SK-N-MC (cell line): ENCODE results near the gene PTGR3.
"Not testable (repeated sequence)": the region's sequence is repeated elsewhere in the genome, so short reads cannot be mapped to it uniquely, and the experiment has no call there.

Experiments
- DNase-seq: peaks from one replicate; pipeline ENCODE4 v3.0.0-alpha.2; 2011; ENCODE audit warnings: low read depth, low spot score
- H3K27ac ChIP-seq: fragments of 200-600 bp; sonication (generic); 2 replicates; pipeline ENCODE4 v1.5.1; 2016; ENCODE audit warnings: mixed run types
- H3K36me3 ChIP-seq: fragments of 200-600 bp; sonication (generic); 2 replicates; pipeline ENCODE4 v1.6.1; 2017; ENCODE audit warnings: antibody characterized with exemption, low read length, mixed read lengths; ENCODE audit not compliant: insufficient read depth
- H3K4me3 ChIP-seq: fragments of 200-600 bp; sonication (generic); 2 replicates; pipeline ENCODE4 v1.5.1; 2016
- H3K9ac ChIP-seq: fragments of 200-600 bp; sonication (generic); 2 replicates; pipeline ENCODE4 v1.8.0; 2017; ENCODE audit warnings: mixed run types, mixed read lengths; ENCODE audit not compliant: insufficient read length
- H3K9me3 ChIP-seq: fragments of 200-600 bp; sonication (generic); 2 replicates; pipeline ENCODE4 v1.6.1; 2017; ENCODE audit warnings: low read depth, mild to moderate bottlenecking, antibody characterized with exemption, low read length, moderate library complexity, mixed read lengths
- EZH2 ChIP-seq: fragments of 200-600 bp; sonication (generic); IDR thresholded peaks from one replicate; pipeline ENCODE4 v1.6.1; 2017; ENCODE audit warnings: antibody characterized with exemption
- FOXP2 ChIP-seq: optimal IDR thresholded peaks from 2 replicates; pipeline ENCODE3; 2011; ENCODE audit warnings: mild to moderate bottlenecking, moderate library complexity; ENCODE audit not compliant: insufficient read depth; ENCODE audit errors: extremely low read length, control extremely low read depth
- POLR2AphosphoS5 ChIP-seq: IDR thresholded peaks from 2 replicates; pipeline ENCODE4 v1.6.1; 2012; ENCODE audit warnings: mild to moderate bottlenecking, low read depth, low read length, borderline replicate concordance

Gene PTGR3

DNA sequence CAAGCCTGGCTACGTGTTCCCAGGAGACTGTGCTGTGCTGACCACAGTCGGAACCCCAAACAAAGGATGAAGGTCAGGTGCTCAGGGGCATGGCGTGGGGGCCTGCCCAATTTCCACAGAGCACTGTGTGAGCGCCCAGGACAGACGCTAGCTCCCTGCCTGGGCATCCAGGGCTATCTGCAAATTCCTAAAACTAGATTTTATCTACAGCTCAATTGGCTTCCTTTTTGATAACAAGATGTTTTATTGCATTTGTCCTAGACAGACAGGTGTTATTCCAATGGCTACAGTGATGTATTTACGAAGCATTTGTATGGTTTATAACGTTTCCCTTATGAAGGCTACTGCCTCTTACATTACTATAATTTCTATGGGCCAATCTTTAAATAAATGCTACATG is 16.0 kb downstream of the PTGR3 start:
- Histone ChIP-seq H3K9ac (no peak overlapping the region), H3K9me3 (no peaks in the 10 kb centered on the region), H3K4me3 (no peak overlapping the region), H3K36me3 (no peaks in the 10 kb centered on the region), H3K27ac (no peak overlapping the region)
- TF ChIP-seq POLR2AphosphoS5, result no peak
- TF ChIP-seq EZH2, result no peak
- TF ChIP-seq FOXP2, result no peak
- no peak for DNase-seq

DNA sequence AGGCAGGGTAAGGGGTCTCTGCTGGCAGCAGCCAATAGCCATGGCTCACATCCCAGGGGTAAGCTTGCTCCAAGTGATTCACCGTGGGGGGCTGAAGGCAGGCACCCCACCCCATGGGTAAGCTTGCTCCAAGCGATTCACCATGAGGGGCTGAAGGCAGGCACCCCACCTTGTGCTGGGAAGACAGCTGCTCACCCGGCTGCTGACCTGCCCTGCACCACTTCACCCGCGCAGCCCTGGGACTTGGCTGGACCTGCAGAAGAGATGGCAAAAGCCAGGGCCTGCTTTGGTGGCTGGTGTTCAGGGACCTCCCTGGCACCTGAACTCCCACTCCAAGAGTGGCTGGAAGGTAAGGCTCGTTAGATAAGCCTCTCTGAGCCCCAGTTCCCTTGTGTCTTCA is 19.2 kb downstream of the PTGR3 start:
- H3K27ac ChIP-seq, result no peak overlapping the region
- no peaks in the 10 kb centered on the region for H3K9me3 ChIP-seq
- no peak for DNase-seq
- H3K4me3 ChIP-seq, result no peak overlapping the region
- H3K9ac ChIP-seq, result no peak overlapping the region
- no peak for TF ChIP-seq EZH2
- no peak for TF ChIP-seq POLR2AphosphoS5
- TF ChIP-seq FOXP2, result no peak
- H3K36me3 ChIP-seq, result no peaks in the 10 kb centered on the region

DNA sequence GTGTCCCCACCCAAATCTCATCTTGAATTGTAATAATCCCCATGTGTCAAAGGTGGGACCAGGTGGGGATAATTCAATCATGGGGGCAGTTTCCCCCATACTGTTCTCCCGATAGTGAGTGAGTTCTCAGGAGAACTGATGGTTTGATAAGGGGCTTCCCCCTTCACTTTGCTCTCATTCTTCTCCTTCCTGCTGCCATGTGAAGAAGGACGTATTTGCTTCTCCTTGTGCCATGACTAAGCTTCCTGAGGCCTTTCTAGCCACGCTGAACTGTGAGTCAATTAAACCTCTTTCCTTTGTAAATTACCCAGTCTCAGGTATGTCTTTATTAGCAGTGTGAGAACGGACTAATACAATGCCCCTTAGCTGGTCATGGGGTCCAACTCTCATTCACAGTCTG is 21.2 kb downstream of the PTGR3 start:
- not testable (repeated sequence) for H3K9ac ChIP-seq, H3K36me3 ChIP-seq, DNase-seq, H3K27ac ChIP-seq, H3K4me3 ChIP-seq, H3K9me3 ChIP-seq

DNA sequence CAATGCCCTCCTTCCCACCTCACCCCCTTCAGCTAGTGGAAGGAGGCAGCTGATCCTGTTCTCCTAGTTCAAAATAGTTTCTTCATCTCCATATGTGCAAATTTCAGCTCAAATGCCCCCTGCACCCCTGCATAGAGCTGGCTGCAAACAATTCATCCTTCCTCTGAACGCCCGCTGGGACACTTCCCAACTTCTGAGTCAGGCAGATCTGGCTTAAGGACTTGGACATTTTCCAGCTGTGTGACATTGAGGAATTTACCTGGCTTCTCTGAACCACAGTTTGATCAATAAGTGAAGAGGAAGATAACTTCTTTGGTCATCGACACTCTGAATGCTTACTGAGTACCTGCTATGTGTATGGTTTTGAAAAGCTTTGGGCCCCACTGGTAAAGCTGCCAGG is 23.5 kb downstream of the PTGR3 start:
- Histone ChIP-seq H3K36me3 (no peaks in the 10 kb centered on the region), H3K4me3 (no peak overlapping the region), H3K9ac (no peak overlapping the region), H3K27ac (no peak overlapping the region), H3K9me3 (no peaks in the 10 kb centered on the region)
- TF ChIP-seq FOXP2, result no peak
- no peak for TF ChIP-seq POLR2AphosphoS5
- no peak for TF ChIP-seq EZH2
- no peak for DNase-seq

DNA sequence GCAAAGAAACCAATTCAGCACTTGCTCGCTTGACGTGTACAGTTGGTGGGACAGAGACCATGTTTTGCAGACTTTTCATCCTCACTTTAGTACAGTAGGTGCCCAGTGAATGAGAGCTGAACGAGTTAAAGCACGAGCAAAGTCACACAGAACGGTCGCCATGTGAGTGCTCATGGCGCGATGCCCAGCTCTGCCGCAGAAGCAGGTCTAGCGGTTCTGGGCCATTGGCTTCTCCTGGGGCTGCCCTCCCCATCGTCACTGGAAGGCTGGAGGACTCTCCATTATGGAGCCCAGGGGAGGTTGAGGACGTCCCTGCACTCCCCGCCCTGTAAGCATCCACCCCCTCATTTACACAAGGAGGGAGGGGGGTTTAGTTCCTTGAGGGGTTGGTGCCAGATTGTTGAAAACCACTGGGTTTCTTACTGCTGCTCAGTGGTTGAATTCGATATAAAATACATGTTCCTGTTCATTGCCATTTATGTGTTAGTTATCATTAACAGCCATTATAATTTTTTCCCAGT is 24.9 kb downstream of the PTGR3 start:
- no peak overlapping the region for H3K9ac ChIP-seq
- no peak for DNase-seq
- H3K4me3 ChIP-seq, result no peak overlapping the region
- no peak overlapping the region for H3K27ac ChIP-seq
- H3K36me3 ChIP-seq, result no peaks in the 10 kb centered on the region
- TF ChIP-seq EZH2 (no peak), FOXP2 (no peak), POLR2AphosphoS5 (no peak)
- H3K9me3 ChIP-seq, result no peaks in the 10 kb centered on the region

DNA sequence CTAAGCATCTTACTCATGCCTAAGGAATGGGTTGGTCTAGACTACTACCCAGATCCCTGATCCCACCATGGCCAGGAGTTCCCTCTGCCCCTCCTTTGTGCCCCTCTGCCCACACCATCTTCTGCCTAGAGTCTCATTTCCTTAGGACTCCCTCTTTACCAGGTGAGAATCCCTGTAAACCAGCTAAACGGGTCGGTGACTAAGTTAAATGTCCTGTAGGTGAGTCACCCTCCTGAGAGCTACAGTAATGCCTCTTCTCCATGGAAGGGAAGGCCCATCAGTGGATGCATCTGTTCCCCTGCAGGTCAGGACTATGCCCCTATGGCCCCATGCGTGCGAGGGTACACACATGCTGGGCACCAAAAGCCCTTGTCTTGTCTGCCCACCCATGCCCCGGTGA is 25.4 kb downstream of the PTGR3 start:
- no peak for DNase-seq
- no peak overlapping the region for H3K4me3 ChIP-seq
- H3K36me3 ChIP-seq, result no peaks in the 10 kb centered on the region
- TF ChIP-seq EZH2 (no peak), POLR2AphosphoS5 (no peak), FOXP2 (no peak)
- no peaks in the 10 kb centered on the region for H3K9me3 ChIP-seq
- H3K27ac ChIP-seq, result no peak overlapping the region
- H3K9ac ChIP-seq, result no peak overlapping the region

DNA sequence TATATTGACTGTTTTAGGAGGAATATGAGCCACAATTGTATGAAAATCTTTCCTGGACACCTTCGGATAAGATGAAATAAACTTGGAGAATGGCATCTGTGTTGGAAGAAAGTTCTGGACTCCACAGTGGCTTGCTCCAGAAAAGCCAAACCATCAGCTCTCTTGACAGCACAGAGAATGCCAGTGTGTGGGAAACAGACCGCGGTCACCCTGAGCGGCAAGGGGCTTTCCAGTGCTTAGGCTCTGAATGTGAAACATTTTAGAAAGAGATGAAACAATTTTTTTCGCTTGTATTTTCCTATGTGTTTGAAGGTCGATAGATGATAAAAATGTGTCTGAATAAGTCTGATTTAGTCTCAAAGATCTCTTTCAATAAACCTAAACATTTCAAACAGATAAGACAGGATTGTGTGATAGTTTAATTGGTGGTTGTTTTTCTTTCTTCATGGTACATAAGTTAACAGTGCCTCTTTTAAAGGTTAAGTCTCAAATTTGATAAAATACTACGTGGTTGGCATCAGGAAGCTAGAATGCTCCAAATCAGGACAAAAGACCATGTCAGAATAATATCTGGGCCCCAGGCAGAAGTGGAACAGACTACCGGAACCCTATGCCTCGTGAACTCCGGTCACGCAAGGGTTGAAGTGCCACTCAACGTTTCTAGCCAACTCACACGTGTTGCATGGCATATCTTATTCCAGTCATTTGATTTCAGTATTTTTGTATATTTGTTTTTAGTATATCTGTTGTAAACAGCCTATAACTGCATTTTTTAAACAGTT is 28.9 kb downstream of the PTGR3 start:
- H3K9ac ChIP-seq, result no peak overlapping the region
- H3K9me3 ChIP-seq, result no peaks in the 10 kb centered on the region
- no peaks in the 10 kb centered on the region for H3K36me3 ChIP-seq
- no peak for DNase-seq
- no peak overlapping the region for H3K27ac ChIP-seq
- no peak overlapping the region for H3K4me3 ChIP-seq
- no peak for TF ChIP-seq POLR2AphosphoS5
- TF ChIP-seq FOXP2, result no peak
- no peak for TF ChIP-seq EZH2

DNA sequence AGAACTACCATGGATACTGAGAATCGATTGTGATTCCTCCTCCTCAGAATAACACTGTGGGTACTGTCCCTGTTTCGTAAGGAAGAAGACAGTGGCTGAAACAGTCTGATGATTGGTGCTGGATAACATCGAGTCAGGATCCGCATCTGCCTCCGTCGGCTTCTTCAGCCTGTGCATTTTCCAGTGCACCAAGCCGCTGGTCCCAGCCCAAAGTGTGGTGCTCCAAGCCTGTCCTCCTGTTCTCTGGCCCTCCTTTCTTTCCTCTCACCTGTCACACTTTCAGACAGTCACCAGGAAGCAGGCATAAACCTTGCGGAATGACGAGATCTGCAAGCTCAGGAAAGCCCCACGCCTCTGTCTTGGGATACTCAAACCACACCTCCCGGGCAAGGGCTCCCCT is 30.6 kb downstream of the PTGR3 start:
- Histone ChIP-seq H3K27ac (no peak overlapping the region), H3K9ac (no peak overlapping the region), H3K36me3 (no peaks in the 10 kb centered on the region), H3K4me3 (no peak overlapping the region), H3K9me3 (no peaks in the 10 kb centered on the region)
- no peak for TF ChIP-seq POLR2AphosphoS5
- TF ChIP-seq EZH2, result no peak
- DNase-seq, result no peak

DNA sequence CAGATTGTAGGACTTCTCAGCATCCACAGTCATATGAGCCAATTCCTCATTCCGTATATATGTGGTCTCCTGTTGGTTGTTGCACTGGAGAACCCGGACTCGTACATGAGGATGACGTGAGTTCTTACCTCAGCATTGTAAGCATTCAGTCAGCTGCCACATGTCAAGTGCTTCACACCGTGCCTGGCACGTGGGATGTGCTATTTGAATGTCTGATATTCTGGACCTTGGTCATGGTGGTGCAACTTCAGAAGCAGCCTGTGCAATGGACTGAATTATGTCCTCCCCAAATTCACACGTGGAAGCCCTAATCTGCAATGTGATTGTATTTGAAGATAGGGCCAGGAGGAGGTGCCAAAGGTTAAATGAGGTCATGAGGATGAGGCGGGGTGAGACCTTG is 32.1 kb downstream of the PTGR3 start:
- no peaks in the 10 kb centered on the region for H3K36me3 ChIP-seq
- H3K9me3 ChIP-seq, result no peaks in the 10 kb centered on the region
- DNase-seq, result no peak
- no peak overlapping the region for H3K9ac ChIP-seq
- no peak overlapping the region for H3K4me3 ChIP-seq
- no peak for TF ChIP-seq FOXP2
- no peak for TF ChIP-seq POLR2AphosphoS5
- TF ChIP-seq EZH2, result no peak
- no peak overlapping the region for H3K27ac ChIP-seq
